SKM-1 (cell line): ENCODE data around the gene KLHDC7A.
"Not testable (repeated sequence)": the region's sequence is repeated elsewhere in the genome, so short reads cannot be mapped to it uniquely, and the experiment has no call there.

Experiments used
- DNase-seq: peaks from one replicate; lab custom pipeline; 2025; ENCODE audit not compliant: unreplicated experiment; lab: John Stamatoyannopoulos, UW

The KLHDC7A gene

DNA sequence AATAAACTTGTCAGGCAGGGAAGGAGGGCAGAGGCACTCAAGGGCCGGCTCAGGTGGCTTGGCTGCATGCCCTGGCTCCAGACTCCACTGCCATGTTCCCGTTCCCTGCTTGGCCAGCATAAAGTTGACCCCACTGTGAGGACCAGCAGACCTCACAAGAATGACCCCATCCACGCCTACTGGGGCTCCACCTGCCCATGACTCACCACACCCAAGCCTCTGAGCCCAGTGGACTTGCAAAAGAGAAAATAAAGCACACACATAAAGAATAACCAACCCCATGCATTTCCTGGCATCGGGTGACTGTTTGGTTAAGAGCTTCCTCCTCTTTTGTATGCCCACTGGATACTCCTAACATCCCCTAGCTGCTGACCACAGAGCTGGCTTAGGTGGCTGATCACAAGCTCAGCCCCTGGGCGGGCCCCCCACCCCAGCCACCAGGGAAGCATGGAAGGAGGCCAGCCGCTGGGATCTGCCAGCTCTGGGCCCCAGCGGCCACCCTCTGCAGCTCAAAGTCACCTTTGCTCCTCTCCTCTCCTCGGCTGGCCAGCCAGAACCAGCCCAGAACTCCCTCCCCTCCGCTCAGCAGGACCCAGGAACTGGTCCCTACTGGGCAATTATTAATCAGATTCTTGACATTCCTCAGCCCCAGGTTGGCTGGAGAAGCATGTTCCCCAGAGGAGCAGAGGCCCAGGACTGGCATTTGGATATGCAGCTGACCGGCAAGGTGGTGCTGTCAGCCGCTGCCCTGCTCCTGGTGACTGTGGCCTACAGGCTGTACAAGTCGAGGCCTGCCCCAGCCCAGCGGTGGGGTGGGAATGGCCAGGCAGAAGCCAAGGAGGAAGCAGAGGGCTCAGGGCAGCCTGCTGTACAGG, at the start of gene KLHDC7A:
Gene KLHDC7A, plus strand, starts transcription at position 616 of the 875 bp plus-strand sequence. Its CDS starts 52 bp downstream, at position 668.
- DNase-seq: no peak

DNA sequence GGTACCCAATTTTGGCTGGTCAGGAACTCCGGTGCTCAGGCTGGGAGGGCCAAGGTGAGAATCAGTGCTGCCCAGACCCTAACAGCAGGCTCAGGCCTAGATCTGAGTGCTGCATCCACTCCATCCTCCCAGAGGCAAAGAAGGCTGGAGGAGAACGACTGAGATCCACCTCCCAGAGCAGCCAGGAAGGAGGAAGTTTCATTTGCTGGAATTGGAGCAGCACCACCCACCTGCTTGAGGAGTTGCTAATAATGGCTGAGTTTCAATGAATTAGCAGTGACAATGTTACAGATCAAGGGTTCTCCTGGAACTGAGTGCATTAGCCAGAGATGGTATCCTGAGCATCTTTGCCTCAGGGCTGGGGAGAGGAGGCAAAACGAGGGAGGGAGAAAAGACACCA, 46.7 kb upstream of the KLHDC7A start:
- no peak for DNase-seq

DNA sequence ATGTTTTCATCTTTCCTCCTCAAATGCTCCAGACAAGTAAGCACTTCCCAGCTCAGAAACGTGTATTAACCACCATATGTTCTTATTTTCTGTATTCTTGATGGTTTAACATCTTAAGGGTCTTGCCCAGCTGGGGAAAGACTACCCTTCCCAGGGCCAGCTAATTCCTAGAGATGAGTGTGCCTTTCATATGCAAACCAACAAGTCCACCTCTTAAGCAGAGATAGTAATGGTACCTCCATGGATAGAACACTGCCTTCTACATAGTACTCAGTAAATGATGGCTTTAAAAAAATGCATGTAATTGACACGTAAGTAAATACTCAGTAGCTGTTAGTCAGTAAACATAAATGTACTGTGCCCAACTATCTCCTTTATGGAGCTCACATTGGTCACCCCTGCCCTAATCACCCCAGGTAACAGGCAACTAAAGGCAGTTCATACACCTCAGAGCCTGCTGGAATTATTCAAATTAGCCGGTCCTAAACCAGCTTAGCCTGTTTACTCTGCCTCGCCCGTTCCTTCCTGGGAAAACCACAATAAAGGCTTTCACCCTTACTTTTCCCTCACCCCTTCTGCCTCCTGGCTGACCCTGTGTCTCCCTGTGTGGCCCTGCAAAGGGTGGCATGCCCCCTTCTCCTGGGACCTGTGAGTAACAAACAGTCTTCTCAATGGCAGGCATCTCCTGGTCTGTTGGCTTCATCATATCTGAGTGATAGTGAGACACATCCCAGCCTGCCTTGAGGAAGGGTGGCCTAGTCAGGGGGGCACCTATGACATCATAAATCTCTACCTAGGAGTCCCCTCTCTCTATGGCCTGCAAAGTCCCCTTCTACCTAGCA, 40.1 kb upstream of the KLHDC7A start:
- no peak for DNase-seq

DNA sequence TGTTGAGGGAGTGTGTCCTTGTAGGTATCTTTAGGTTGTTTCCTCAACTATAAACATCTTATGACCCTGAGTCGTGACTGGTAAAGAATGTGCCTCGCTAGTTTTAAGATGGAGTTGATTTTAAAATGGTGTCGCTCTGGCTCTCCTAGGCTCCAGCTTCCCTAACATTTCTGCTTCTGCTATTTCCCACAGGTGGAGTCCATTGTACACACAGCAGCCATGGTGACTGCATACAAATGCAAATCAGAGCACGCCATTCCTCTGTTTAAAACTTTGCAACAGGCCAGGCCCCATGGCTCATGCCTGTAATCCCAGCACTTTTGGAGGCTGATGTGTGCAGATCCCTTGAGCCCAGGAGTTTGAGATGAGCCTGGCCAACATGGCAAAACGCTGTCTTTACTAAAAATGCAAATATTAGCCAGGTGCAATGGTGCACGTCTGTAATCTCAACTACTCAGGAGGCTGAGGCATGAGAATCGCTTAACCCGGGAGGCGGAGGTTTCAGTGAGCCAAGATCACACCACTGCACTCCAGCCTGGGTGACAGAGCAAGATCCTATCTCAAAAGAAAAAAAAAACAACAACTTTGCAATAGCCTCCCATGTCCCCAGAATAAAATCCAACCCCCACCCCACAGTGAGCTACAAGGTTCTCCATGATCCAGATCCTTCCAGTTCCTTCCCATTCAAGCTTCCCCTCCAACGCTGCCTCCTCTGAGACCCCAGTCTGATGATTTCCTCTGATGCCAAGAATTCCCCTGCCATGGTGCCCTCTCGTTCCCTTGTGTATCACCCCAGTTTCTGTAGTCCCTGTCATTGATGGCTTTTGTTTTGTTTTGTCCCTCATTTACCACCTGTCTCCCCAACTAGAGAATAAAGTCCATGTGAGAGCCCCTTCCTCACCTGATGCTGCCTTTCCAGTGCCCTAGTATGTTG, 36.9 kb upstream of the KLHDC7A start:
- DNase-seq: no peak

DNA sequence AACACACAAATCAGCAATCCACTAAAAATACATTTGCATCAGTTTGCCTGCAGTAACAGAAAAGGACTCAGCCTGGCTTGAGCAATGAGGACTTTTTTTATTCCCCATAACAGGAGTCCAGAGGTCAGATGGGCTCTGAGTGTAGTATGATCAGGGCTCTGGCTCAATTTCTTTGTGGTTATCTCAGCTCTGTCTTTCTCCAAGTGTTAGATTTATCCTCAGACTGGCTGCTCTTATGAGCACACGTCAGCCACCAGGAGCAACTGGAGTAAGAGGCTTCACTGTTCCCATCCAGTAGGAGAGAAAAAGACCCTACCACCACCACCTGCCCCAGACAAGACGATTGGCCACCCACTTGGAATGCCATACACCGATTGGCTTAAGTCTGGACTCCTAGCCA, 36.2 kb upstream of the KLHDC7A start:
- no peak for DNase-seq

DNA sequence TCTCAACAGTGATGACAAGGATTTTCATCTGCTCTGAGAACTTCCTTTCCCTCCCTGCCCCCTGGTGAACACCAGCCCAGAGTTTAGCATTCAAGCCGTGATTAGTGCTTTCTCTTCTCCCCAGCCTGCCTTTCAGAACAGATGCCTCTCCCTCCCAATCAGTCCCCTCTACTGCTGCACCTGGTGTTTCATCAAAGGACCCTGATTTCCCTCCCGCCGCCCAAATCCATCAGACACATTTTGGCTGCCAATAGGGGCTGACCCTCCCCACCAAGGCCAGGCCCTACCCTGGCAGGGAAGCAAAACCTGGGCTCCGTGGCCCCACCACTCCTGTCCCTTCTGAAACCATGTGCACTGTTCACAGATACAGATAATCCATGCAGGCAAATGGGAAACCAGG, 34.0 kb upstream of the KLHDC7A start:
- DNase-seq: no peak

DNA sequence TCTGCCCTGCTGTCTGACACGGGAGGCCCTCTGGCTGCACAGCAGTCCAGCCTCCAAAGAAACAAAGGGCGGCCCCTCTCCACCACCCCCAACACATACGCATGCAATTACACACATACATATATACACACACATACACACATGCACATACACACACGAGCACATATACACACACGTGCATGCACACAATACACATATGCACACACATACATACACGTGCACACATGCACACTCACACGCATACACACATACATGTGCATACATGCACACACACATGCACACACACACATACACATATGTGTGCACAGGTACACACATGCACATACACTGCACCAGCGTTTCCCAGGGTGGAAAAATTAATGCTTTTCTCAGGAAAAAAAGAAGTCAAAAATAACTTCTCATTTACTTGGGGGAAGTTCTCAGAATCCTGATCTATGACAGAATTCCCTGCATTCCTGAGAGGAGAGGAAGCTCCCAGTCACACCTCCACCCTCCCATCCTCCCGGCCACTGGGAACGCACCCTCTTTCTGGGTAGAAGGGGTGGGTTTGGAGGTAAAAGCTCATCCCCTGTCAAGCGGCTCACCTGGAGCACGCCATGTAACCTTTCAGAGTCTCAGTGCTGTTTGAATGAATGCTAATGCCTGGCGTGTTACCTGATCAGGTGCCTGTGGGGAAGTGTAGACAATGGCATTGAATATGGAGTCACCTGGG, 33.1 kb upstream of the KLHDC7A start:
- DNase-seq: no peak

DNA sequence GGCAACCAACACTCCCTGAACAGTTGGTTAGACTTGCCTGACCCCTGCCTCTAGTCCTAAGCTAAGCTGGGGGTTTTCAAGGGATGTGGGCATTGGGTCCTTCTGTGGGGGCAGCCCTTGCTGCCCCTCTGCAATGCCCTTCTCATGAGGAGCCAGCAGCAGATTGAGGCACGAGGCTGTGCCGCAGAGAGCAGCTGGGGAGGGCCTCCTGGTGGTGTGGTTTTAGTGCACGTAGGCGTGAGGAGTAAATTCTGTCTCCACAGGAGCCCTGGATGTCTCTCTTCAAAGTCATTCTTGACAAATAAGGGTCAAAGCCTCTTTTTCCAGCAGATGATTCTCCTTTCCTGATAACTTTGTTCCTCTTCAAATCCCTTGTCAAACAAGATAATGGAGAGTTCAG, 31.8 kb upstream of the KLHDC7A start:
- no peak for DNase-seq

DNA sequence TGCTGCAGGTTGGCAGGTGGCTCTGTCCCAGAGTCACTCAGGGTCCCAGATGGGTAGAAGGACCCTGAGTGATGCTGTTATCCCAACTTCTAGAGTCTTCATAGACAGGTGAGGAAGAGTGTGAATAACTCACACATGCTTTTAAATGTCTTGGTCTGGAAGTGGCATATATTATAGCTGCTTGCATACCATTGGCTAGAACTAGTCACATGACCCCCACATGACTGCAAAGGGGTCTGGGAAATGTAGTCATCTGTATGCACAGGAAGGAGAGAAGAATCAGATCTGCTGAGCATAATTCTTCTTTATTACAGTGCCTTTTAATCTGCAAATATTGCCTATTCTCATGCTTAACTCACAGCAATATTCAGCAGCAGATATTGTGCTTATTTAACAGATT, 28.2 kb upstream of the KLHDC7A start:
- no peak for DNase-seq

DNA sequence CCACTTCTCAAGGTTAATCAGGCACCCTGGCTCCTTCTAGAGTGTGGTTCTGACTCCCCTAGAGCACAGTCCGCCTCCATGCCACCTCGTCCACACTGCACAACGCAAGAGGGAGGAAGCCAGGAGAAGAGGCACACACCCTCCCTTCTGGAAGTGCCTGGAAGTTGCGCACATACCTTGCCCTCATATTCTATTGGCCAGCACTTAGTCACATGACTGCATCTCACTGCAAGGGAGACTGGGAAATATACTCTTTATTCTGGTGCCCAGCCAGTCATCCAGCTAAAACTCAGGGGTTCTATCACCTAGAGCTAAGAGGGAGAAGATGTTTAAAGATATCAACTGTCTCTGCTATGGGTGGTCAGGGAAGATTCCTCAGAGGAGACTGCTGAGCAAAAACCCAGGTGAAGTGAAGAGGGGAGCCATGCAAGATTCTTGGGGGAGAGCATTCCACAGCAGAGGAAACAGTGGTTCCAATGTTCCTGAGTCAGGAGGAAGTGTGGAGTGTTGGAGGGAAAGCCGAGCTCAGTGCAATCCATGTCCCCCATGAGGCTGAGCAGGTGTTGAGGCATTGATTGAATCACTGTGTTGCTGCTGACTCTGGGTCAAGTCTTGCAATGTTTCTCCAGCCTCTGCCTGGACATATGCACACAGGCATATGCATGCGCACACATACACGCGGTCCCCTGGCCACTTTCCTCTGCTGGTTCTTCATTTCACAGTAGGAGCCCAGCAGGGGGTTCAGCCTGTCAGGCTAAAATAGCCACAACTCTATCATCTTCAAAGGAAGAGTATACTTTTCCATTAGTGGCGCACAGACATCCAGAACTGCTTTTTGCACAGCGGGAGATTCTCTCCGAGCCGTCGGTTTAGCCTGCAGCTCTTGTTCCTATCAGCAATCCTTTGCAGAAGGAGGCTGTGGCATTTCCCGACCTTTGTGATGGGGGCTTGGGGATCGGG, 22.3 kb upstream of the KLHDC7A start:
- DNase-seq: no peak

DNA sequence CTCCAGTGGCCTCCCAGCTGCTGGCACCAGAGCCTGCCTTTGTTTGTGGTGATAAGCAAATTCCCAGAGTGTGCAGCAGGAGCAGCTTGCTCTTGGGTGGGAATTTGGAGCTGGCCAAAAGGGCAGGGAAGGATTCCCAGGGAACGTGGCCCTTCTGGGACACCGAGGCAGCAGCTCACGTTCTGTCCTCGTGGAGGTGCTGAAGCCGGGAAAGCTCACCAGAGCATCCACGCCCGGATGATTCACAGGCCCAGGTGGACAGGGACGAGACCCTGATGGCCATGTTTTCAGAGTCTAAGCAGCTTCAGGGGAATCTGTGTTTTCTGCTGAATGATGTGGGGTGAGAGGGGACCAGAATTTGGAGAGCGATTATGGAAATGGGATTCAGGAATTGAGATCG, 19.1 kb upstream of the KLHDC7A start:
- no peak for DNase-seq

DNA sequence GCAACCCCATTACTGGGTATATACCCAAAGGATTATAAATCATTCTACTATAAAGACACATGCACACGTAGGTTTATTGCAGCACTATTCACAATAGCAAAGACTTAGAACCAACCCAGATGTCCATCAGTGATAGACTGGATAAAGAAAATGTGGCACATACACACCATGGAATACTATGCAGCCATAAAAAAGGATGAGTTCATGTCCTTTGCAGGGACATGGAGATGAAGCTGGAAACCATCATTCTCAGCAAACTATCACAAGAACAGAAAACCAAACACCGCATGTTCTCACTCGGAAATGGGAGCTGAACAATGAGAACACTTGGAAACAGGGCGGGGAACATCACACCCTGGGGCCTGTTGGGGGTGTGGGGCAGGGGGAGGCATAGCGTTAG, 18.2 kb upstream of the KLHDC7A start:
- not testable (repeated sequence) for DNase-seq

DNA sequence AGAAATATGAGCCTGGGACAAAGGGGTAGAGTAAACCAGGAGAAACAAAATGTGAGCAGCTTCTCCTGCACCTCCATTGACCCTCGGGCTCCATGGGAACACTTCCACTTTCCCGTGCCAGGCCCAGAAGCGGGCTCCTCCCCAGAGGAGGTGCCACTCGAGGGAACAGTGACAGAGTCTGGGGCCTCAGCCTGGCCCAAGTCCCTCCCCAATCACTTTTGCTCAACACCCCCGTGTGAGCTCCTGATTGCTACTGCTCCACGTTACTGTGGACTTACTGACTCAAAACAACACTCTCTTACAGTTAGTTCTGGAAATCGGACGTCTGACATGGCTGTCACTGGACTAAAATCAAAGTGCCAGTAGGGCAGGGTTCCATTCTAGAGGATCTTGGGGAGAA, 17.7 kb upstream of the KLHDC7A start:
- DNase-seq: no peak

DNA sequence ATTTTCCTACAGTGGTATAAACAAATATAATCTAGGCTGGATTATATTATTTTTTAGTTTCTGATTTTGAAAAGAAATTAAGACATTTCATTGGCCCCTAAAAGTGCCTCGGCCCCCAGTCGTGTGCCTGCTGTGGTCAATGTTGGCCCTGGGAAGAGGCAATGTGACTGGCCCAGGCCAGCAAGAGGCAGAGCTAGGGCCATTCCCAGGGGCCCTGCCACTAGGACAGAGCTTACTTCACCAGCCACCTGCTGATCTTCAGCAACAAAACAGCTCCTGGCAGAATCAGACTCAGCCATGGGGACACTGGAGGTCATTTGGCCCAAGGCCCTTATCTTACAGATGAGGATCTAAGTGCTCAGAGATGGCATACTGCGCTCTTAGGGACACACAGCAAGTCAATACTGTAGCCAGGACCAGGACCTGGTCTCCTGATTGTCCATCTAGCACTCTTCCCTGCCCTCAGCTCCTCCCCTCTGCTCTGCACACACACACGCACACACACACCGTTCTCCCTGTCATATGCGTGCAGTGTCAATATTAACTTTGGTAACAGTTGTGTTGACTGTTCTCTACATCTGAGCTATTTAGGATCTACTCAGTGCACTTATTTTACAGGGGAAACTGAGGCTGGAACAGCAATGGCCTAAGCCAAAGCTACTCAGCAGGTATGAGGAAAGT, 16.6 kb upstream of the KLHDC7A start:
- DNase-seq: no peak

DNA sequence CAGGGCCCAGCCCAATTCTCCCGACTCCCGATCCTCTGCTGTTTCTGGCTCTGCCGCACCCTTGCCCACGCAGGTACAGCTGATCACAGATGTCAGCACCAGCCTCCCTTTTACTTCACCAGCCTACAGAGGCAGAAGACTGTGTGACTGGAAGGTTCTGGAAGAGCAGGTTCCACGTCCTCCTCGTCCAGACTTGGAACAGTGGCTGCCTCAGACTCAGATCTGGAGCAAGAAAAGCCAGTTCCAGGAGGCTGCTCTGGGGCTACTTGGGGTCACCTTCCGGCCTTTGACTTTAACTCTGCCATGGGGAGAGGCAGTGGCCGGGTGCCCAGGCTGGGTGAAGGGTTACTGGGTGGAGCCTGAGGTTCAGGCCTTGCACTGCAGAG, 16.1 kb upstream of the KLHDC7A start:
- no peak for DNase-seq

DNA sequence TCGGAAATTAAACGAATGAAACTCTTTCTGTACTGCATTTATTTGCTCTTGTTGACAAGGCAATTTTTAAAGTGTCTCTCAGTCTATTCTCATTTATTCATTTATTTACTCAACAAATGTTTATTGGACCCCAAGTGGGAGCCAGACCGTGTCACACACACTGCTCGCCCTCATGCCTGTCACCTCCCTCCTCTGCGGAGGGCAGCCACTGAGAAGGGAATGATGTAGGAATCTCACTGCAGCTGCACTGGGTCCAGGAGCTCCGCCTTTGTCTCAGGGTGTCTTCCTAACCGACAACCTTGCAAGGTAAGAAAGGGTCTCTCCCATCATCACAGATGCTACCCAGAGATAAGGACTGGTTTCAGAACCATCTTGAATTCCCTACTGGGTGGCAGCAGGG, 14.1 kb upstream of the KLHDC7A start:
- no peak for DNase-seq

DNA sequence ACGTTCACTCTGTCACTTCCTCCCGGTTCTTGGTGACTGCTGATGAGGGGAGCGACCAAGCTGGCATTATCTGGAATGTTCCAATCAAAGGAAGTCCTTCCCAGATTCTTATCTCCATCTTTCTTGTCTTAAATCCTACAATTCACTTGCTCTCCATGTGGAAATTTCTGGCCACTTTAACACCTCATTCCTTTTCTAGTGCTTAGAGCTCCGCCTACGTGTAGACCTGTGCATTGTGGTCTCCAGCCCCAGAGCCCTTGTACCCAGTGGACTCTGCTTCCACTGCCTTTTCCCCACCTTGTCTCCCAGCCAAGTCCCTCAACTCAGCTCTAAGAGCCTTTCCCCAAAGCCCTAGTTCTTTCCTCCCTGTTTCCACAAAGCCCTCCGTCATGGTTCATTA, 12.2 kb upstream of the KLHDC7A start:
- no peak for DNase-seq

DNA sequence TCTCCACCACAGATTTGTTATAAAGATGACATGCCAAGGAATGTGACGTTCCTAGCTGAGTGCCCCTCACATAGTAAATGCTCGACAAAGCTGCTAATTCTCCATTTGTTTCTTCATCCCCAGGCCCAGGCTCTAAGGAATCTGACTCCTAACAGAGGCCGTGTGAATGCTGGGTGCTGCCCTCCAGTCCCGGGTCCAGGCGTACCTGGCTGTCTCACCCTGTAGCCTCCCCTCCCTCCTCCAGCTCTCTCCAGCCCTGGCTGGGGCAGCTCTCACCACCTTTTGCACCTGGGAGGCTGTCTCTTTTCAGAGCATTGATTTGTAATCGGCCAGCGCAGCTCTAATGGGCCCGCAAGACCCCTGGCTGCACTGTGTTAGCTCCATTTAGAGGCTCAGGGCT, 11.2 kb upstream of the KLHDC7A start:
- DNase-seq: no peak
